Fibroblast of lung (primary cell): ENCODE results near the gene SLX1A. TPM values are rescaled to one million over a fixed set of nuclear protein-coding genes. Genes with fewer than 3 reads are reported as not detected.

Experiments used
- DNase-seq, 2 donors: peaks; one replicate each; pipeline versions ENCODE4 v3.0.0 to v3.0.0-alpha.2; 2010; ENCODE audit warnings: low read depth in 2 of 2
- H2AFZ ChIP-seq: 2 replicates; pipeline ENCODE4 v1.5.1; 2012; ENCODE audit warnings: low read length, control low read depth, inconsistent platforms
- H3K27ac ChIP-seq: 2 replicates; pipeline ENCODE4 v1.5.1; 2011; ENCODE audit warnings: low read length, control low read depth; ENCODE audit not compliant: insufficient read depth
- H3K27me3 ChIP-seq: 2 replicates; pipeline ENCODE4 v1.5.1; 2011; ENCODE audit warnings: mild to moderate bottlenecking, low read length; ENCODE audit not compliant: control insufficient read depth, insufficient read depth
- H3K36me3 ChIP-seq: 2 replicates; pipeline ENCODE4 v1.5.1; 2011; ENCODE audit warnings: low read length; ENCODE audit not compliant: control insufficient read depth, insufficient read depth
- H3K4me1 ChIP-seq: 2 replicates; pipeline ENCODE4 v1.5.1; 2011; ENCODE audit warnings: low read length; ENCODE audit not compliant: control insufficient read depth, insufficient read depth; ENCODE audit errors: extremely low read depth
- H3K4me2 ChIP-seq: 2 replicates; pipeline ENCODE4 v1.5.1; 2011; ENCODE audit warnings: low read length, control low read depth; ENCODE audit not compliant: insufficient read depth; ENCODE audit errors: extremely low read depth
- H3K4me3 ChIP-seq, 4 experiments: fragments of 200-600 bp in 1 of 4; sonication (generic) in 1 of 4; replicated peaks in 1 of 4; 2 replicates each; pipeline ENCODE4 v1.5.1; 2011 to 2016; ENCODE audit warnings: low read length in 4 of 4, low read depth in 3 of 4, mild to moderate bottlenecking in 3 of 4, control low read depth in 2 of 4, inconsistent platforms in 1 of 4, mixed read lengths in 1 of 4; ENCODE audit not compliant: insufficient read depth in 1 of 4; ENCODE audit errors: control extremely low read depth in 1 of 4
- H3K79me2 ChIP-seq: 2 replicates; pipeline ENCODE4 v1.5.1; 2012; ENCODE audit warnings: mild to moderate bottlenecking, low read length, inconsistent platforms; ENCODE audit not compliant: control insufficient read depth, insufficient read depth
- H3K9ac ChIP-seq: 2 replicates; pipeline ENCODE4 v1.5.1; 2011; ENCODE audit warnings: mild to moderate bottlenecking, low read length, control low read depth; ENCODE audit not compliant: insufficient read depth
- H3K9me3 ChIP-seq: 2 replicates; pipeline ENCODE4 v1.5.1; 2012; ENCODE audit warnings: low read depth, low read length; ENCODE audit not compliant: control insufficient read depth, insufficient read depth
- H4K20me1 ChIP-seq: 2 replicates; pipeline ENCODE4 v1.5.1; 2011; ENCODE audit warnings: low read length; ENCODE audit not compliant: control insufficient read depth, insufficient read depth; ENCODE audit errors: extremely low read depth
- EZH2 ChIP-seq: IDR thresholded peaks from 2 replicates; pipeline ENCODE4 v1.5.1; 2012; ENCODE audit warnings: low read length, control low read depth, mild to moderate bottlenecking; ENCODE audit errors: missing control alignments
- polyA plus RNA-seq, 2 donors: library from polyadenylated mRNA; depleted of rRNA in 1 of 2; stranded (reverse) in 1 of 2; unstranded in 1 of 2; fragments of >200 nt; gene quantifications; 2 replicates each; pipeline ENCODE4 v1.2.1, GENCODE V29; 2011 to 2012; ENCODE audit warnings: missing spikeins in 1 of 2
- total RNA-seq: library from RNA; depleted of rRNA; stranded (reverse); fragments of >200 nt; gene quantifications from 2 replicates; pipeline ENCODE4 v1.2.1, GENCODE V29; 2014
- TF ChIP-seq, protein P1 (sequence below), 2 donors: IDR thresholded peaks in 1 of 2; conservative IDR thresholded peaks in 1 of 2; 1 replicate in 1 of 2; 2 replicates in 1 of 2; pipeline ENCODE4 v1.5.1; 2011 to 2012; ENCODE audit warnings: low read length in 2 of 2, control low read depth in 1 of 2, inconsistent platforms in 1 of 2, low read depth in 1 of 2, mild to moderate bottlenecking in 1 of 2

SLX1A gene
- total and polyA plus RNA-seq, 2 donors (not counting 1 experiment from before 2014, with no cell fraction given) = 3.9 to 19.2 TPM

DNA sequence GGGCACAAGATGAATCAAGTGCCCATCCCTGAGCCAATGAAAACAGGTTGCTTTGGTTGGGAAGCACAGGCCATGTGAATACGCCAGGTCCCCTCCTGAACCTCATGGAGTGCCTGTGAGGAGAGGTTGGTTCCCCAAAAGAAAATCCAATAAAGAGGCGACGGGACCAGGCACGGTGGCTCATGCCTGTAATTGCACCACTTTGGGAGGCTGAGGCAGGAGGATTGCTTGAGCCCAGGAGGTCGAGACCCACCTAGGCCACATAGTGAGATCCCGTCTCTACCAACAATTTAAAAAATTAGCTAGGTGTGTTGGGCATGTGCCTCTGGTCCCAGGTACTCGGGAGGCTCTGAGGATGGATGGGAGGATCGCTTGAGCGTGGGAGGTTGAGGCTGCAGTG lies 13.7 kb upstream of the SLX1A start:
- no peaks in the 10 kb centered on the region for H3K79me2 ChIP-seq
- H3K36me3 ChIP-seq = no peaks in the 10 kb centered on the region
- H4K20me1 ChIP-seq = no peaks in the 10 kb centered on the region
- H3K4me3 ChIP-seq = no peak overlapping the region
- no peaks in the 10 kb centered on the region for H3K4me1 ChIP-seq
- H3K9ac ChIP-seq = no peak overlapping the region
- H3K27me3 ChIP-seq = no peaks in the 10 kb centered on the region
- TF ChIP-seq, protein P1, sequence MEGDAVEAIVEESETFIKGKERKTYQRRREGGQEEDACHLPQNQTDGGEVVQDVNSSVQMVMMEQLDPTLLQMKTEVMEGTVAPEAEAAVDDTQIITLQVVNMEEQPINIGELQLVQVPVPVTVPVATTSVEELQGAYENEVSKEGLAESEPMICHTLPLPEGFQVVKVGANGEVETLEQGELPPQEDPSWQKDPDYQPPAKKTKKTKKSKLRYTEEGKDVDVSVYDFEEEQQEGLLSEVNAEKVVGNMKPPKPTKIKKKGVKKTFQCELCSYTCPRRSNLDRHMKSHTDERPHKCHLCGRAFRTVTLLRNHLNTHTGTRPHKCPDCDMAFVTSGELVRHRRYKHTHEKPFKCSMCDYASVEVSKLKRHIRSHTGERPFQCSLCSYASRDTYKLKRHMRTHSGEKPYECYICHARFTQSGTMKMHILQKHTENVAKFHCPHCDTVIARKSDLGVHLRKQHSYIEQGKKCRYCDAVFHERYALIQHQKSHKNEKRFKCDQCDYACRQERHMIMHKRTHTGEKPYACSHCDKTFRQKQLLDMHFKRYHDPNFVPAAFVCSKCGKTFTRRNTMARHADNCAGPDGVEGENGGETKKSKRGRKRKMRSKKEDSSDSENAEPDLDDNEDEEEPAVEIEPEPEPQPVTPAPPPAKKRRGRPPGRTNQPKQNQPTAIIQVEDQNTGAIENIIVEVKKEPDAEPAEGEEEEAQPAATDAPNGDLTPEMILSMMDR (conservative IDR thresholded peaks at IDR 0.05 in 1 of 2, IDR thresholded peaks at IDR 0.05 in 1 of 2; ENCODE audit: low read depth in 1 of 2, low read length in 2 of 2) = no peak
- no peak for TF ChIP-seq EZH2
- H3K27ac ChIP-seq = no peak overlapping the region
- no peak overlapping the region for H3K4me2 ChIP-seq
- H2AFZ ChIP-seq = no peak overlapping the region
- no peaks in the 10 kb centered on the region for H3K9me3 ChIP-seq
- no peak for DNase-seq

- H3K36me3 ChIP-seq = no peaks in the 10 kb centered on the region
- H3K79me2 ChIP-seq = no peaks in the 10 kb centered on the region
- no peak overlapping the region for H3K4me2 ChIP-seq
- H4K20me1 ChIP-seq = no peaks in the 10 kb centered on the region
- no peak overlapping the region for H3K9ac ChIP-seq
- no peak overlapping the region for H2AFZ ChIP-seq
- TF ChIP-seq, protein P1 (conservative IDR thresholded peaks at IDR 0.05 in 1 of 2, IDR thresholded peaks at IDR 0.05 in 1 of 2; ENCODE audit: low read depth in 1 of 2, low read length in 2 of 2) = no peak
- no peak for TF ChIP-seq EZH2
- H3K27ac ChIP-seq = no peak overlapping the region
- H3K27me3 ChIP-seq = no peaks in the 10 kb centered on the region
- H3K9me3 ChIP-seq = no peaks in the 10 kb centered on the region
- H3K4me1 ChIP-seq = no peaks in the 10 kb centered on the region
- no peak overlapping the region for H3K4me3 ChIP-seq
- DNase-seq = no peak
Observed at GRCh38 chr16:30180741-30181140, 12.9 kb upstream of the SLX1A start.

- Histone ChIP-seq H4K20me1 (no peaks in the 10 kb centered on the region), H3K27me3 (no peaks in the 10 kb centered on the region), H2AFZ (peak within 1 kb of the TSS; percentile 80), H3K4me2 (peak within 1 kb of the TSS; percentile 34), H3K4me1 (no peaks in the 10 kb centered on the region), H3K4me3 (peak within 1 kb of the TSS; percentile 39 to 60 (median 46)), H3K9ac (peak within 1 kb of the TSS; percentile 53), H3K27ac (no peak within 1 kb of the TSS), H3K79me2 (no peaks in the 10 kb centered on the region), H3K9me3 (no peaks in the 10 kb centered on the region), H3K36me3 (peaks cover 3% of the 10 kb centered on the region)
- no peak for TF ChIP-seq EZH2
- TF ChIP-seq, protein P1 (conservative IDR thresholded peaks at IDR 0.05 in 1 of 2, IDR thresholded peaks at IDR 0.05 in 1 of 2; ENCODE audit: low read depth in 1 of 2, low read length in 2 of 2) = no peak
- DNase-seq = peak; percentile 74
Observed at GRCh38 chr16:30183233-30184095, 10.2 kb upstream of the SLX1A start, which contains the start of gene CORO1A. Gene CORO1A (plus strand): TSS chr16:30183602. CDS start chr16:30185210, 1,608 bp downstream.
